Ascending aorta (tissue), 2 donors: ENCODE results near the gene SPDYE6. TPM values are rescaled to one million over a fixed set of nuclear protein-coding genes. Genes with fewer than 3 reads are reported as not detected.

Source experiments
- DNase-seq, 2 donors: peaks; one replicate each; pipeline ENCODE4 v3.0.0-alpha.2; 2019; ENCODE audit warnings: low spot score in 2 of 2
- H3K27ac ChIP-seq, 2 donors: fragments of 200-600 bp; sonication (generic); one replicate each; pipeline ENCODE4 v1.5.1; 2016 to 2017; ENCODE audit warnings: mild to moderate bottlenecking in 1 of 2
- H3K27me3 ChIP-seq: fragments of 200-600 bp; sonication (generic); one replicate; pipeline ENCODE4 v1.5.1; 2017
- H3K36me3 ChIP-seq, 2 donors: fragments of 200-600 bp; sonication (generic); one replicate each; pipeline ENCODE4 v1.5.1; 2016
- H3K4me1 ChIP-seq, 2 donors: fragments of 200-600 bp; sonication (generic); one replicate each; pipeline ENCODE4 v1.5.1; 2016 to 2017; ENCODE audit warnings: mild to moderate bottlenecking in 1 of 2
- H3K4me3 ChIP-seq, 2 donors: fragments of 200-600 bp; sonication (generic); one replicate each; pipeline ENCODE4 v1.5.1; 2016 to 2017; ENCODE audit warnings: mild to moderate bottlenecking in 1 of 2
- H3K9me3 ChIP-seq, 2 donors: fragments of 200-600 bp; sonication (generic); one replicate each; pipeline ENCODE4 v1.5.1; 2016
- intact Hi-C: fragments of 100-400 bp; cut with DNase I; formaldehyde crosslinking; loops from one replicate; pipeline ENCODE4 v1.15.1; 2023
- total RNA-seq: library from RNA; depleted of rRNA; stranded (reverse); fragments of >200 nt; gene quantifications from one replicate; pipeline ENCODE4 v1.1.0, GENCODE V29; 2016
- TF ChIP-seq, protein P1 (sequence below), 3 experiments: fragments of 200-600 bp in 2 of 3; fragments of 450-650 bp in 1 of 3; sonication (generic) in 2 of 3; IDR thresholded peaks; one replicate each; pipeline ENCODE4 v1.5.1; 2016 to 2019; ENCODE audit warnings: antibody characterized with exemption in 3 of 3, mild to moderate bottlenecking in 1 of 3, moderate library complexity in 1 of 3

Gene SPDYE6
- total RNA-seq, 1 donor from 2014 or later: not detected

DNA sequence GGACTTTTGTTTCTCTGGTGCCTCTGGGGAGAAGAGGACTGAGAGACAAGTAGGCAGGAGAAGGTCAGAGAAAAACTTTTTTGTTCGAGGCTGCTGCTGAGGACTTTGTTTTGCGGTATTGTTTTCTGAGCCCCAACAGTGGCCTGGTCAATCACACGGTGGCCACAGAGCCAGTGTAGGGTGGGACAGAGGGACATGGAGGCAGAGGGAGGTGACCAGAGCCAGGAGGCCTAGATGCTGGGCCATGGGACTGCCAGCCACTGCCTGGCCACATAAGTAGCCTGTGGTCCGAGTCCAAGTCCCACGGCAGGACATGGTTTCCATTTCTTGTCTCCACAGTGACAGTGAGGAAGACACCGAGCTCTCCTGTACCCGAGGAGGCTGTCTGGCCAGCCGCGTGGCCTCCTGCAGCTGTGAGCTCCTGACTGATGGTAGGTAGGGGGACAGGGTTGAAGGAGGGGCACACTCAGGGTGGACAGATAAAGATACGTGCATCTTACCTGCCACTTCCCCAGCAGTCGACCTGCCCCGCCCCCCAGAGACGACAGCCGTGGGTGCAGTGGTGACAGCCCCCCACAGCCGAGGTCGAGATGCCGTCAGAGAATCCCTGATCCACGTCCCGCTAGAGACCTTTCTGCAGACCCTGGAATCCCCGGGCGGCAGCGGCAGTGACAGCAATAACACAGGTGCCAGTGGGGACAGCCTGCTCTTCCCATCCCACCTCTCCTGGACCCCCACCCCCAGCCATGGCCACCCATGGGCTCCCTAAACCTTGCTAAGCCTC is 42.1 kb downstream of the SPDYE6 start:
- H3K4me3 ChIP-seq: no peak overlapping the region
- no peaks in the 10 kb centered on the region for H3K27me3 ChIP-seq
- TF ChIP-seq, protein P1, sequence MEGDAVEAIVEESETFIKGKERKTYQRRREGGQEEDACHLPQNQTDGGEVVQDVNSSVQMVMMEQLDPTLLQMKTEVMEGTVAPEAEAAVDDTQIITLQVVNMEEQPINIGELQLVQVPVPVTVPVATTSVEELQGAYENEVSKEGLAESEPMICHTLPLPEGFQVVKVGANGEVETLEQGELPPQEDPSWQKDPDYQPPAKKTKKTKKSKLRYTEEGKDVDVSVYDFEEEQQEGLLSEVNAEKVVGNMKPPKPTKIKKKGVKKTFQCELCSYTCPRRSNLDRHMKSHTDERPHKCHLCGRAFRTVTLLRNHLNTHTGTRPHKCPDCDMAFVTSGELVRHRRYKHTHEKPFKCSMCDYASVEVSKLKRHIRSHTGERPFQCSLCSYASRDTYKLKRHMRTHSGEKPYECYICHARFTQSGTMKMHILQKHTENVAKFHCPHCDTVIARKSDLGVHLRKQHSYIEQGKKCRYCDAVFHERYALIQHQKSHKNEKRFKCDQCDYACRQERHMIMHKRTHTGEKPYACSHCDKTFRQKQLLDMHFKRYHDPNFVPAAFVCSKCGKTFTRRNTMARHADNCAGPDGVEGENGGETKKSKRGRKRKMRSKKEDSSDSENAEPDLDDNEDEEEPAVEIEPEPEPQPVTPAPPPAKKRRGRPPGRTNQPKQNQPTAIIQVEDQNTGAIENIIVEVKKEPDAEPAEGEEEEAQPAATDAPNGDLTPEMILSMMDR (IDR thresholded peaks at IDR 0.05): no peak
- intact Hi-C loops: no loop called here
- H3K4me1 ChIP-seq: no peaks in the 10 kb centered on the region
- no peak for DNase-seq
- H3K36me3 ChIP-seq: peaks cover 2 to 16% of the 10 kb centered on the region in 2 donors
- no peaks in the 10 kb centered on the region for H3K9me3 ChIP-seq
- no peak overlapping the region for H3K27ac ChIP-seq

DNA sequence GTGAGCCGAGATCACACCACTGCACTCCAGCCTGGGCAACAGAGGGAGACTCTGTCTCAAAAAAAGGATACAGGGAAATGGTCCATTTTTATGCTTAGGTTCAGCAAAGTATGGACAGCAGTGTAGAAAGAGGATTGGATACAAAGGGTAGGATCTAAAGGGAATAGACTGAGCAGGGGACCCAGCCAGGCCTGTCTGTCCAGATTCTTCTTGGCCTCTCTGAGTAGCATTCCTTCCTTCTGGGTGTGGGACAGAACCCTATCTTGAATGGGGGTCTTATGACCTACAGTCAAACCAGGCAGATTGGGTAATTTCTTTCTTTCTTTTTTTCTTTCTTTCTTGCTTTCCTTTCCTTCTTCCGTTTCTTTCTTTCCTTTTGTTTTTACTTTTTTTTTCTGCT is 43.9 kb downstream of the SPDYE6 start:
- no peaks in the 10 kb centered on the region for H3K9me3 ChIP-seq
- H3K4me3 ChIP-seq: no peak overlapping the region
- peaks cover under 1 to 20% of the 10 kb centered on the region in 2 donors for H3K36me3 ChIP-seq
- TF ChIP-seq, protein P1 (IDR thresholded peaks at IDR 0.05): no peak
- intact Hi-C loops: no loop called here
- DNase-seq: no peak
- H3K27ac ChIP-seq: no peak overlapping the region
- H3K4me1 ChIP-seq: no peaks in the 10 kb centered on the region
- H3K27me3 ChIP-seq: no peaks in the 10 kb centered on the region

GRCh38 chr7:102310414-102310815 is 45.8 kb downstream of the SPDYE6 start:
- no peaks in the 10 kb centered on the region for H3K27me3 ChIP-seq
- H3K27ac ChIP-seq: no peak overlapping the region
- intact Hi-C loops: no loop called here
- H3K4me3 ChIP-seq: no peak overlapping the region
- H3K36me3 ChIP-seq: peaks cover 0 to 20% of the 10 kb centered on the region in 2 donors
- no peaks in the 10 kb centered on the region for H3K4me1 ChIP-seq
- no peaks in the 10 kb centered on the region for H3K9me3 ChIP-seq
- TF ChIP-seq, protein P1 (IDR thresholded peaks at IDR 0.05): no peak
- DNase-seq: no peak

GRCh38 chr7:102306916-102307677 is 49.1 kb downstream of the SPDYE6 start:
- no peak overlapping the region for H3K27ac ChIP-seq
- H3K9me3 ChIP-seq: no peaks in the 10 kb centered on the region
- no peaks in the 10 kb centered on the region for H3K4me1 ChIP-seq
- peaks cover 0 to 13% of the 10 kb centered on the region in 2 donors for H3K36me3 ChIP-seq
- H3K27me3 ChIP-seq: no peaks in the 10 kb centered on the region
- H3K4me3 ChIP-seq: no peak overlapping the region
- TF ChIP-seq, protein P1 (IDR thresholded peaks at IDR 0.05): no peak
- no peak for DNase-seq
- intact Hi-C loops: no loop called here

DNA sequence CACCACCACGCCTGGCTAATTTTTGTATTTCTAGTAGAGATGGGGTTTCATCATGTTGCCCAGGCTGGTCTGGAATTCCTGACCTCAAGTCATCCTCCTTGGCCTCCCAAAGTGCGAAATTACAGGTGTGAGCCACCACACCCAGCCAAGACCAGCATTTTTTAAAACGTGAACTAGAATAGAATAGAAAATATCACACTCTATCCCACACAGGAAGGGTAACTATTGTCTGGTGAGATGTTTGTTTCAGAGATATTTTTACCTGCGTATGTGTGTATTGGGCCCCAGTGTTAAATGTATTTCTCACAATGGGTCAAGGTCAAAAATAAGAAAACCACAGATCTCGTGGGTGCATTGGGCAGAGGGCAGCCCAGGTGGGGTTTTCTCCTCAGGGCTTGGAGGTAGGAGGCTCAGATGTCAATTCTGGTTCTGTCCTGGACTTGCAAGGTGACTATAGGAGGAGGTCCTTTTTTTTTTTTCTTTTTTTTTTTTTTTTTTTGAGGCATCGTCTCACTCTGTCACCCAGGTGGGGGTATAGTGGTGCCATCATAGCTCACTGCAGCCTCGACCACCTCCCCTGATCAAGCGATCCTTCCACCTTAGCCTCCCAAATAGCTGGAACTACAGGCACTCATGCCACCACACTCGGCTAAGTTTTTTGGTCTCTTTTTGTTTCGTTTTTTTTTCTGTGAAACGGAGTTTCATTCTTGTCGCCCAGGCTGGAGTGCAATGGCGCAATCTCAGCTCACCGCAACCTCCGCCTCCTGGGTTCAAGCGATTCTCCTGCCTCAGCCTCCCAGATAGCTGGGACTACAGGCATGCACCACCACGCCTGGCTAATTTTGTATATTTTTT is 50.6 kb downstream of the SPDYE6 start:
- no peak for DNase-seq
- Histone ChIP-seq H3K27me3 (no peaks in the 10 kb centered on the region), H3K9me3 (no peaks in the 10 kb centered on the region), H3K36me3 (peaks cover 0 to 9% of the 10 kb centered on the region in 2 donors), H3K4me1 (no peaks in the 10 kb centered on the region), H3K4me3 (no peak overlapping the region), H3K27ac (no peak overlapping the region)
- TF ChIP-seq, protein P1 (IDR thresholded peaks at IDR 0.05): no peak
- intact Hi-C loops: no loop called here
